Hepatocyte (in vitro differentiated cells): ENCODE measurements around the gene CPLANE1. TPM values are rescaled to one million over a fixed set of nuclear protein-coding genes. Genes with fewer than 3 reads are reported as not detected.
A peak's percentile ranks its signal among the peaks of the same experiment; 100 is the strongest.
"Not testable (repeated sequence)": the region's sequence is repeated elsewhere in the genome, so short reads cannot be mapped to it uniquely, and the experiment has no call there.

Experiments
- DNase-seq: peaks from one replicate; pipeline ENCODE4 v3.0.0-alpha.2; 2016; ENCODE audit warnings: low spot score
- H2AFZ ChIP-seq: fragments of 200-600 bp; sonication (generic); 2 replicates; pipeline ENCODE4 v1.6.0; 2016; ENCODE audit warnings: antibody characterized with exemption, mild to moderate bottlenecking
- H3K27ac ChIP-seq: fragments of 200-600 bp; sonication (generic); 2 replicates; pipeline ENCODE4 v1.5.1; 2016; ENCODE audit warnings: mild to moderate bottlenecking
- H3K27me3 ChIP-seq: fragments of 200-600 bp; sonication (generic); 2 replicates; pipeline ENCODE4 v1.6.1; 2016
- H3K36me3 ChIP-seq: fragments of 200-600 bp; sonication (generic); replicated peaks from 2 replicates; pipeline ENCODE4 v1.5.1; 2016; ENCODE audit warnings: low read depth; ENCODE audit not compliant: insufficient read depth
- H3K4me1 ChIP-seq: fragments of 200-600 bp; sonication (generic); 2 replicates; pipeline ENCODE4 v1.5.1; 2016; ENCODE audit warnings: mild to moderate bottlenecking, moderate library complexity; ENCODE audit not compliant: insufficient read depth
- H3K4me2 ChIP-seq: fragments of 200-600 bp; sonication (generic); 2 replicates; pipeline ENCODE4 v1.6.0; 2016
- H3K4me3 ChIP-seq: fragments of 200-600 bp; sonication (generic); 2 replicates; pipeline ENCODE4 v1.5.1; 2016; ENCODE audit warnings: mild to moderate bottlenecking
- H3K79me2 ChIP-seq: fragments of 200-600 bp; sonication (generic); 2 replicates; pipeline ENCODE4 v1.6.0; 2017; ENCODE audit warnings: mild to moderate bottlenecking
- H3K9me2 ChIP-seq: fragments of 200-600 bp; sonication (generic); replicated peaks from 2 replicates; pipeline ENCODE4 v1.6.0; 2017; ENCODE audit warnings: mild to moderate bottlenecking; ENCODE audit not compliant: insufficient read depth
- H3K9me3 ChIP-seq: fragments of 200-600 bp; sonication (generic); 2 replicates; pipeline ENCODE4 v1.5.1; 2016; ENCODE audit warnings: low read depth, mild to moderate bottlenecking
- H4K20me1 ChIP-seq: fragments of 200-600 bp; sonication (generic); 2 replicates; pipeline ENCODE4 v1.6.0; 2016; ENCODE audit warnings: mild to moderate bottlenecking; ENCODE audit not compliant: insufficient read depth, poor library complexity, severe bottlenecking
- EZH2 ChIP-seq: fragments of 200-600 bp; sonication (generic); IDR thresholded peaks from 2 replicates; pipeline ENCODE4 v1.6.1; 2016; ENCODE audit warnings: antibody characterized with exemption, mild to moderate bottlenecking, borderline replicate concordance
- EZH2phosphoT487 ChIP-seq: fragments of 200-600 bp; sonication (generic); IDR thresholded peaks from one replicate; pipeline ENCODE4 v1.6.1; 2018; ENCODE audit warnings: antibody characterized with exemption, mild to moderate bottlenecking, low read depth, moderate library complexity; ENCODE audit not compliant: unreplicated experiment, severe bottlenecking
- WGBS: methylation state at CpG from one replicate; pipeline ENCODE4 v1.1.6; 2016; ENCODE audit warnings: low lambda C conversion rate; ENCODE audit errors: missing lambda C conversion rate; 5-methylcytosine and 5-hydroxymethylcytosine counted together
- polyA plus RNA-seq: library from polyadenylated mRNA; unstranded; fragments of >200 nt; fragmentation: Nextera tagmentation; extraction: Ambion mirVana; gene quantifications from 2 replicates; pipeline ENCODE4 v1.2.1, GENCODE V29; 2016
- total RNA-seq: library from RNA; depleted of rRNA; stranded (reverse); fragments of >200 nt; gene quantifications from 2 replicates; pipeline ENCODE4 v1.2.3, GENCODE V29; 2014
- TF ChIP-seq, protein P1 (sequence below): fragments of 200-600 bp; sonication (generic); IDR thresholded peaks from 2 replicates; pipeline ENCODE4 v1.5.1; 2016; ENCODE audit warnings: antibody characterized with exemption, mild to moderate bottlenecking; ENCODE audit not compliant: poor library complexity

Gene CPLANE1
- total and polyA plus RNA-seq, 2 experiments from 2014 or later, result 4.3 to 29.6 TPM

DNA sequence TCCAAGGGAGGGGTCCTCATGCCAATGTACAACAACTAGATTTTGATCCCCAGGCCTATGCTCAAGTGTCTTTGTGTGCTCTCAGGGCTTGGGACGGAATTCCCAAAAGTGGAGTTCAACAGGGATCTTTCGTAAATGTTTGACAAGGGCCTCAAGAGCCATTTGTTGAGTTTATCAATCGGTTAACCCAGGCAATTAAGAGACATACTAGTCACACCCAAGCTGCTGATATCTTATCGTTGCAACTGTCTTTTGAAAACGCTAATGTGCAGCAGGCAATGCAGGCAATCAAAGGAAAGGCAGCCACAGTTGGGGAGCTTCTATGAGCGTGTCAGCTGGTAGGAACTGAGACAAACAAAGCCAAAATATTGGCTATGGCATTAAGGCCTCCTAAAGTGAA, 161.2 kb downstream of the CPLANE1 start:
- H3K4me3 ChIP-seq, result no peak overlapping the region
- no peaks in the 10 kb centered on the region for H3K4me1 ChIP-seq
- H2AFZ ChIP-seq, result no peak overlapping the region
- TF ChIP-seq EZH2 (no peak), EZH2phosphoT487 (no peak)
- TF ChIP-seq, protein P1, sequence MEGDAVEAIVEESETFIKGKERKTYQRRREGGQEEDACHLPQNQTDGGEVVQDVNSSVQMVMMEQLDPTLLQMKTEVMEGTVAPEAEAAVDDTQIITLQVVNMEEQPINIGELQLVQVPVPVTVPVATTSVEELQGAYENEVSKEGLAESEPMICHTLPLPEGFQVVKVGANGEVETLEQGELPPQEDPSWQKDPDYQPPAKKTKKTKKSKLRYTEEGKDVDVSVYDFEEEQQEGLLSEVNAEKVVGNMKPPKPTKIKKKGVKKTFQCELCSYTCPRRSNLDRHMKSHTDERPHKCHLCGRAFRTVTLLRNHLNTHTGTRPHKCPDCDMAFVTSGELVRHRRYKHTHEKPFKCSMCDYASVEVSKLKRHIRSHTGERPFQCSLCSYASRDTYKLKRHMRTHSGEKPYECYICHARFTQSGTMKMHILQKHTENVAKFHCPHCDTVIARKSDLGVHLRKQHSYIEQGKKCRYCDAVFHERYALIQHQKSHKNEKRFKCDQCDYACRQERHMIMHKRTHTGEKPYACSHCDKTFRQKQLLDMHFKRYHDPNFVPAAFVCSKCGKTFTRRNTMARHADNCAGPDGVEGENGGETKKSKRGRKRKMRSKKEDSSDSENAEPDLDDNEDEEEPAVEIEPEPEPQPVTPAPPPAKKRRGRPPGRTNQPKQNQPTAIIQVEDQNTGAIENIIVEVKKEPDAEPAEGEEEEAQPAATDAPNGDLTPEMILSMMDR, result no peak
- H3K36me3 ChIP-seq, result no peaks in the 10 kb centered on the region
- 62% methylated on average over 6 of the region's 6 CpGs for WGBS
- no peaks in the 10 kb centered on the region for H3K79me2 ChIP-seq
- no peaks in the 10 kb centered on the region for H4K20me1 ChIP-seq
- DNase-seq, result no peak
- H3K27ac ChIP-seq, result no peak overlapping the region
- no peaks in the 10 kb centered on the region for H3K9me3 ChIP-seq
- no peak overlapping the region for H3K4me2 ChIP-seq
- H3K9me2 ChIP-seq, result no peaks in the 10 kb centered on the region
- H3K27me3 ChIP-seq, result no peaks in the 10 kb centered on the region

DNA sequence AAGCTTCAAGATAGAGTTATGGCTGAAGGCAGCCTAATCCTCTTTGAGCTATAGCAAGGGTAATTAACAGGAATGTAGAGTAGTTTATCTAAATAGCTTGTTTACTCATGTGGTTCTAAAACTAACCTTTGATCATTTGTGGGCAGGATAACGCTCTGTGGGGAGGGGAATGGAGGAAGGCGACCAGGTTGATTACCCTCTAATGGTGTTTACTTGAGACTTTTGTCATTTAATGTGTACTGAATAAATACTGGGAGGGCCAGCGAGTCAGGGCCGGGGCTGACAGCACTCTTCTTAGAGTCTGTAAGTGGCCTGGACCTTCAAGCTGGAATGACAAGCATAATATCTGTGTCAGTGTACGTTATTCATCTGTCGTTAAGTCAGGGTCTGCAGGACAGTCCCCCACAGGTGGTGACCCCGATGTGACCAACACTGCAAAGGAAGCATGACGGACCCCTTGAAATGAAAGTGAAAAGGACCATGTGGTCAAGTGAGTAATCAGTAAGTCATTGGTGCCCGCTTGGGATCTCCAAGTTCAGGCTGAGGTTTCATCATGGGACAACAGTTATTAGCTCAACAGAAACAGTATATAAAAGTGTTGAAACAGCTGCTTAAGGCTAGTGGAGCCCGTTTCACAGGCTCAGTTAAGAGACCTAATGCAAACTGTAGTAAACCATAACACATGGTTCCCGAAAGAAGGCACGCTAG, 162.6 kb downstream of the CPLANE1 start:
- Histone ChIP-seq H3K36me3 (no peaks in the 10 kb centered on the region), H3K27me3 (no peaks in the 10 kb centered on the region), H3K4me1 (no peaks in the 10 kb centered on the region), H3K79me2 (no peaks in the 10 kb centered on the region), H3K4me3 (no peak overlapping the region), H3K9me3 (no peaks in the 10 kb centered on the region), H3K9me2 (no peaks in the 10 kb centered on the region), H2AFZ (no peak overlapping the region), H3K27ac (peak overlapping the region; percentile 3), H3K4me2 (no peak overlapping the region), H4K20me1 (no peaks in the 10 kb centered on the region)
- TF ChIP-seq, protein P1, result no peak
- no peak for TF ChIP-seq EZH2
- TF ChIP-seq EZH2phosphoT487, result no peak
- peak; percentile 17 for DNase-seq
- 62% methylated on average over 12 of the region's 12 CpGs for WGBS

DNA sequence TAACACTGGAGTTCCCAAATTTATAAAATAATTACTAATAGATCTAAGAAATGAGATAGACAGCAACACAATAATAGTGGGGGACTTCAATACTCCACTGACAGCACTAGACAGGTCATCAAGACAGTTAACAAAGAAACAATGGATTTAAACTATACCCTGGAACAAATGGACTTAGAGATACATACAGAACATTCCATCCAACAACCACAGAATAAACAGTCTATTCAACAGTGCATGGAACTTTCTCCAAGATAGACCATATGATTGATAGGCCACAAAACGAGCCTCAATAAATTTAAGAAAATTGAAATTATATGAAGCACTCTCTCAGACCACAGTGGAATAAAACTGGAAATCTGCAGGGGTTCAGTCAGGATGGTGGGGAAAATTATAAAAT, 163.2 kb downstream of the CPLANE1 start:
- H3K4me1 ChIP-seq, DNase-seq, H3K36me3 ChIP-seq, H3K9me3 ChIP-seq, H4K20me1 ChIP-seq, H2AFZ ChIP-seq, H3K4me3 ChIP-seq, H3K4me2 ChIP-seq, H3K79me2 ChIP-seq, H3K27ac ChIP-seq, H3K27me3 ChIP-seq, H3K9me2 ChIP-seq: not testable (repeated sequence)
- 65% methylated on average over 1 of the region's 1 CpG for WGBS

DNA sequence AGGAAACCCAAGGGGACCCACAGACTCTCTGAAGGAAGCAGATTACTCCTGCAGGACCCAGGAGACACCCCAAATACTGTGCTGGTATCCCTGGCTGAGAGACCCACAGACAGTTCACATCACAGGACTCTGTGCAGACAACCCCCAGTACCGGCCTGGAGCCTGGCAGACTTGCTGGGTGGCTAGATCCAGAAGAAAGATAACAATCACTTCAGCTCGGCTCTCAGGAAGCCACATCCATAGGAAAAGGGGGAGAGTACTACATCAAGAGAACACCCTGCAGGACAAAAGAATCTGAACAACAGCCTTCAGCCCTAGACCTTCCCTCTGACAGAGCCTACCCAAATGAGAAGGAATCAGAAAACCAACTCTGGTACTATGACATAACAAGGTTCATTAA, 166.2 kb downstream of the CPLANE1 start:
- H2AFZ ChIP-seq, H4K20me1 ChIP-seq, H3K4me2 ChIP-seq, H3K4me1 ChIP-seq, H3K36me3 ChIP-seq, H3K79me2 ChIP-seq, H3K4me3 ChIP-seq, DNase-seq, H3K27me3 ChIP-seq, H3K9me2 ChIP-seq, H3K27ac ChIP-seq, H3K9me3 ChIP-seq: not testable (repeated sequence)
- WGBS, result 63% methylated on average over 2 of the region's 2 CpGs
